ENCODE data around the gene KHNYN.
A peak's percentile ranks its signal among the peaks of the same experiment; 100 is the strongest.

The KHNYN gene

GRCh38 chr14:24397639-24398292, 32.0 kb upstream of the KHNYN start:
- no peak for DNase-seq (ENCODE audit: low spot score)
- H3K4me3 ChIP-seq: peak overlapping the region; percentile 82
- no peak for TF ChIP-seq CTCF (IDR thresholded peaks at IDR 0.05)
- peak overlapping the region; percentile 54 to 78 for H3K27ac ChIP-seq

- Histone ChIP-seq H3K27ac (peak overlapping the region; percentile 54 to 78), H3K4me3 (peak overlapping the region; percentile 82)
- no peak for DNase-seq (ENCODE audit: low spot score)
- no peak for TF ChIP-seq CTCF (IDR thresholded peaks at IDR 0.05)
Measured at GRCh38 chr14:24398293-24398652, 31.5 kb upstream of the KHNYN start.

- peak within 1 kb of the TSS; percentile 54 to 78 for H3K27ac ChIP-seq
- H3K4me3 ChIP-seq: peak within 1 kb of the TSS; percentile 82
- DNase-seq (ENCODE audit: low spot score): no peak
- no peak for TF ChIP-seq CTCF (IDR thresholded peaks at IDR 0.05)
Measured at GRCh38 chr14:24398653-24399446, 30.9 kb upstream of the KHNYN start, which contains the start of gene NYNRIN. Gene NYNRIN (plus strand): TSS chr14:24399003. CDS start chr14:24399247, 244 bp downstream.

GRCh38 chr14:24399447-24399822, 30.3 kb upstream of the KHNYN start:
- no peak for TF ChIP-seq CTCF (IDR thresholded peaks at IDR 0.05)
- Histone ChIP-seq H3K27ac (peak overlapping the region; percentile 54 to 78), H3K4me3 (peak overlapping the region; percentile 82)
- DNase-seq (ENCODE audit: low spot score): no peak

- TF ChIP-seq CTCF (IDR thresholded peaks at IDR 0.05): no peak
- H3K4me3 ChIP-seq: peak overlapping the region; percentile 82
- DNase-seq (ENCODE audit: low spot score): no peak
- H3K27ac ChIP-seq: peak overlapping the region in 1 of 2 donors; percentile 78
Measured at GRCh38 chr14:24399999-24400718, 29.6 kb upstream of the KHNYN start.

GRCh38 chr14:24401810-24402702, 27.7 kb upstream of the KHNYN start:
- no peak for DNase-seq (ENCODE audit: low spot score)
- no peak for TF ChIP-seq CTCF (IDR thresholded peaks at IDR 0.05)
- peak overlapping the region in 1 of 2 donors; percentile 51 for H3K27ac ChIP-seq
- no peak overlapping the region for H3K4me3 ChIP-seq
